Right lobe of liver (tissue), 4 donors: ENCODE results near the gene AGK.

Experiments used
- POLR2A ChIP-seq: fragments of 450-650 bp; IDR thresholded peaks from one replicate; pipeline ENCODE4 v1.6.1; 2017; ENCODE audit warnings: antibody characterized with exemption, mild to moderate bottlenecking
- TF ChIP-seq, protein P1 (sequence below), 4 donors: fragments of 200-600 bp in 3 of 4; fragments of 450-650 bp in 1 of 4; IDR thresholded peaks; one replicate each; pipeline versions ENCODE4 v1.5.1 to v1.8.0; 2016 to 2022; ENCODE audit warnings: antibody characterized with exemption in 4 of 4, mild to moderate bottlenecking in 2 of 4
- donor health status: DM: no; HTN: no; CAD: no.
- donor health status: DM: no; HTN: no; CAD: no.
- donor health status: DM: no; HTN: yes; CAD: no.

GRCh38 chr7:141700296-141700847, 149.2 kb downstream of the AGK start:
- TF ChIP-seq, protein P1, sequence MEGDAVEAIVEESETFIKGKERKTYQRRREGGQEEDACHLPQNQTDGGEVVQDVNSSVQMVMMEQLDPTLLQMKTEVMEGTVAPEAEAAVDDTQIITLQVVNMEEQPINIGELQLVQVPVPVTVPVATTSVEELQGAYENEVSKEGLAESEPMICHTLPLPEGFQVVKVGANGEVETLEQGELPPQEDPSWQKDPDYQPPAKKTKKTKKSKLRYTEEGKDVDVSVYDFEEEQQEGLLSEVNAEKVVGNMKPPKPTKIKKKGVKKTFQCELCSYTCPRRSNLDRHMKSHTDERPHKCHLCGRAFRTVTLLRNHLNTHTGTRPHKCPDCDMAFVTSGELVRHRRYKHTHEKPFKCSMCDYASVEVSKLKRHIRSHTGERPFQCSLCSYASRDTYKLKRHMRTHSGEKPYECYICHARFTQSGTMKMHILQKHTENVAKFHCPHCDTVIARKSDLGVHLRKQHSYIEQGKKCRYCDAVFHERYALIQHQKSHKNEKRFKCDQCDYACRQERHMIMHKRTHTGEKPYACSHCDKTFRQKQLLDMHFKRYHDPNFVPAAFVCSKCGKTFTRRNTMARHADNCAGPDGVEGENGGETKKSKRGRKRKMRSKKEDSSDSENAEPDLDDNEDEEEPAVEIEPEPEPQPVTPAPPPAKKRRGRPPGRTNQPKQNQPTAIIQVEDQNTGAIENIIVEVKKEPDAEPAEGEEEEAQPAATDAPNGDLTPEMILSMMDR (IDR thresholded peaks at IDR 0.05), result no peak
- TF ChIP-seq POLR2A, result no peak
